NT2/D1 (cell line): ENCODE data around the gene MOB2.

ENCODE experiments used
- DNase-seq: peaks from one replicate; pipeline ENCODE4 v3.0.0-alpha.2; 2011; ENCODE audit warnings: low read depth, low spot score
- H3K27me3 ChIP-seq: 2 replicates; pipeline ENCODE4 v1.6.0; 2011; ENCODE audit warnings: mild to moderate bottlenecking; ENCODE audit not compliant: insufficient read length, insufficient read depth
- H3K36me3 ChIP-seq: 2 replicates; pipeline ENCODE4 v1.6.1; 2011; ENCODE audit warnings: mild to moderate bottlenecking, low read length, mixed read lengths; ENCODE audit not compliant: insufficient read depth, insufficient read length
- H3K4me1 ChIP-seq: 2 replicates; pipeline ENCODE4 v1.5.1; 2011; ENCODE audit not compliant: insufficient read depth, insufficient read length
- H3K4me3 ChIP-seq: 2 replicates; pipeline ENCODE4 v1.5.1; 2011; ENCODE audit warnings: low read depth; ENCODE audit not compliant: insufficient read length
- H3K9ac ChIP-seq: 2 replicates; pipeline ENCODE4 v1.6.0; 2011; ENCODE audit warnings: low read depth; ENCODE audit not compliant: insufficient read length
- H3K9me3 ChIP-seq: 2 replicates; pipeline ENCODE4 v1.5.1; 2011; ENCODE audit warnings: mild to moderate bottlenecking, low read length; ENCODE audit not compliant: insufficient read depth
- SUZ12 ChIP-seq: IDR thresholded peaks from 2 replicates; pipeline ENCODE4 v1.6.1; 2011; ENCODE audit not compliant: insufficient read length, insufficient read depth; ENCODE audit errors: extremely low read depth
- YY1 ChIP-seq: IDR thresholded peaks from 2 replicates; pipeline ENCODE4 v1.6.1; 2011; ENCODE audit not compliant: insufficient read length, insufficient read depth
- ZNF274 ChIP-seq: IDR thresholded peaks from 2 replicates; pipeline ENCODE4 v1.6.1; 2011; ENCODE audit warnings: mild to moderate bottlenecking, low read depth, low read length

Gene MOB2

GRCh38 chr11:1501421-1502167 lies 15.0 kb upstream of the MOB2 start:
- Histone ChIP-seq H3K4me3 (no peak overlapping the region), H3K4me1 (peaks cover 17% of the 10 kb centered on the region), H3K9me3 (peaks cover 11% of the 10 kb centered on the region; the same call in 1 of the 2 replicates), H3K27me3 (no peaks in the 10 kb centered on the region), H3K36me3 (peaks cover 4% of the 10 kb centered on the region), H3K9ac (no peak overlapping the region)
- TF ChIP-seq YY1 (no peak), SUZ12 (no peak), ZNF274 (no peak)
- no peak for DNase-seq

- TF ChIP-seq SUZ12 (no peak), YY1 (no peak), ZNF274 (no peak)
- Histone ChIP-seq H3K9me3 (peaks cover 19% of the 10 kb centered on the region), H3K4me1 (peaks cover 14% of the 10 kb centered on the region), H3K27me3 (no peaks in the 10 kb centered on the region), H3K36me3 (peaks cover 4% of the 10 kb centered on the region), H3K9ac (no peak overlapping the region), H3K4me3 (no peak overlapping the region)
- DNase-seq: no peak
Measured at GRCh38 chr11:1500466-1501420, 14.2 kb upstream of the MOB2 start.

- Histone ChIP-seq H3K36me3 (peaks cover 4% of the 10 kb centered on the region), H3K4me1 (peaks cover 14% of the 10 kb centered on the region), H3K27me3 (no peaks in the 10 kb centered on the region), H3K4me3 (no peak overlapping the region), H3K9me3 (peaks cover 25% of the 10 kb centered on the region), H3K9ac (no peak overlapping the region)
- no peak for TF ChIP-seq SUZ12
- TF ChIP-seq ZNF274: no peak
- TF ChIP-seq YY1: no peak
- DNase-seq: no peak
Measured at GRCh38 chr11:1499899-1500298, 13.3 kb upstream of the MOB2 start.

- Histone ChIP-seq H3K27me3 (no peaks in the 10 kb centered on the region), H3K9ac (no peak overlapping the region), H3K4me1 (peaks cover 14% of the 10 kb centered on the region), H3K9me3 (peaks cover 25% of the 10 kb centered on the region), H3K4me3 (no peak overlapping the region), H3K36me3 (peaks cover 4% of the 10 kb centered on the region)
- no peak for DNase-seq
- TF ChIP-seq SUZ12: no peak
- no peak for TF ChIP-seq YY1
- no peak for TF ChIP-seq ZNF274
Measured at GRCh38 chr11:1499261-1499890, 12.8 kb upstream of the MOB2 start.

GRCh38 chr11:1498262-1498661 lies 11.7 kb upstream of the MOB2 start:
- Histone ChIP-seq H3K27me3 (no peaks in the 10 kb centered on the region), H3K36me3 (peaks cover 4% of the 10 kb centered on the region), H3K4me1 (peaks cover 8% of the 10 kb centered on the region), H3K4me3 (no peak overlapping the region), H3K9ac (no peak overlapping the region), H3K9me3 (peaks cover 25% of the 10 kb centered on the region)
- DNase-seq: no peak
- TF ChIP-seq ZNF274 (no peak), YY1 (no peak), SUZ12 (no peak)

GRCh38 chr11:1497600-1497999 lies 11.0 kb upstream of the MOB2 start:
- no peak overlapping the region for H3K4me3 ChIP-seq
- peaks cover 4% of the 10 kb centered on the region for H3K36me3 ChIP-seq
- peaks cover 25% of the 10 kb centered on the region for H3K9me3 ChIP-seq
- peaks cover 2% of the 10 kb centered on the region for H3K4me1 ChIP-seq
- no peak overlapping the region for H3K9ac ChIP-seq
- DNase-seq: no peak
- no peaks in the 10 kb centered on the region for H3K27me3 ChIP-seq
- TF ChIP-seq ZNF274 (no peak), SUZ12 (no peak), YY1 (no peak)

DNA sequence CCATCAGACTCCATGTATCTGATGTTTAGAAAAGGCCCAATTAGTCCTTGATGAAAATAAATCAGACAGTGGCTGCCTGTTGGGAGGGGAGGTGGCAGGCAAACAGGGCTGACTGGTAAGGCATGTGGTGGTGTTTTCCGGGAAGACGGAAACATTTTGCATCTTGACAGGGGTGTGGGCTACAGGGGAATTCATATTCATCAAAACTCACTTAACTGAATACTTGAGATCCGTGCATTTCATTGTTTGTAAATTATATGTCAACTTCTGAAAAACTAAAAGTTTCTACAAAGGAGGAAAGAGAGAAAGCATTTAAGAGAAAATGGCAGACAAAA lies 10.1 kb upstream of the MOB2 start:
- H3K36me3 ChIP-seq: peaks cover 4% of the 10 kb centered on the region
- no peak for TF ChIP-seq ZNF274
- TF ChIP-seq YY1: no peak
- no peak for TF ChIP-seq SUZ12

More for the DNA sequence above, 10.1 kb upstream of the MOB2 start:
- no peak for DNase-seq
- H3K9me3 ChIP-seq: peaks cover 25% of the 10 kb centered on the region
- no peaks in the 10 kb centered on the region for H3K27me3 ChIP-seq
- no peak overlapping the region for H3K4me3 ChIP-seq
- H3K9ac ChIP-seq: no peak overlapping the region
- no peaks in the 10 kb centered on the region for H3K4me1 ChIP-seq
